Tibial artery (tissue), 4 donors: Measurements from ENCODE around the gene TCF15.

ENCODE experiments used
- DNase-seq, 2 donors: peaks; one replicate each; pipeline ENCODE4 v3.0.0-alpha.2; 2019
- H3K27ac ChIP-seq, 2 donors: fragments of 200-600 bp; sonication (generic) in 1 of 2; 1 replicate in 1 of 2; 2 replicates in 1 of 2; pipeline ENCODE4 v1.5.1; 2018 to 2019; ENCODE audit warnings: mild to moderate bottlenecking in 1 of 2
- H3K27me3 ChIP-seq, 2 donors: fragments of 200-600 bp; sonication (generic) in 1 of 2; one replicate each; pipeline versions ENCODE4 v1.5.1 to v1.6.0; 2016 to 2019
- H3K36me3 ChIP-seq, 3 donors: fragments of 200-600 bp; sonication (generic) in 2 of 3; one replicate each; pipeline ENCODE4 v1.5.1; 2016 to 2019; ENCODE audit warnings: mild to moderate bottlenecking in 2 of 3
- H3K4me1 ChIP-seq, 4 donors: fragments of 200-600 bp; sonication (generic) in 2 of 4; 1 replicate in 3 of 4; 2 replicates in 1 of 4; pipeline ENCODE4 v1.5.1; 2016 to 2019
- H3K4me3 ChIP-seq, 2 donors: fragments of 200-600 bp; sonication (generic) in 1 of 2; 1 replicate in 1 of 2; 2 replicates in 1 of 2; pipeline ENCODE4 v1.5.1; 2018 to 2019; ENCODE audit warnings: mild to moderate bottlenecking in 2 of 2
- H3K9me3 ChIP-seq, 3 donors: fragments of 200-600 bp; sonication (generic) in 1 of 3; one replicate each; pipeline ENCODE4 v1.5.1; 2016 to 2019
- CTCF ChIP-seq, 2 experiments: fragments of 200-600 bp in 1 of 2; fragments of 450-650 bp in 1 of 2; IDR thresholded peaks; one replicate each; pipeline ENCODE4 v1.5.1; 2017 to 2019; ENCODE audit warnings: antibody characterized with exemption in 2 of 2, mild to moderate bottlenecking in 1 of 2, moderate library complexity in 1 of 2
- intact Hi-C: fragments of 100-400 bp; cut with DNase I; formaldehyde crosslinking; loops from one replicate; pipeline ENCODE4 v1.15.0; 2023; ENCODE audit warnings: low total_unique reads

TCF15 gene

GRCh38 chr20:631101-631500 lies 21.0 kb upstream of the TCF15 start:
- Histone ChIP-seq H3K36me3 (no peaks in the 10 kb centered on the region), H3K27me3 (peaks cover 0 to 30% of the 10 kb centered on the region in 2 donors), H3K4me1 (no peaks in the 10 kb centered on the region), H3K27ac (no peak overlapping the region), H3K4me3 (no peak overlapping the region), H3K9me3 (no peaks in the 10 kb centered on the region)
- no peak for DNase-seq
- intact Hi-C loops, result no loop called here
- TF ChIP-seq CTCF (IDR thresholded peaks at IDR 0.05), result no peak

GRCh38 chr20:626579-626978 lies 16.5 kb upstream of the TCF15 start:
- no peaks in the 10 kb centered on the region for H3K4me1 ChIP-seq
- no peak overlapping the region for H3K27ac ChIP-seq
- TF ChIP-seq CTCF (IDR thresholded peaks at IDR 0.05), result no peak
- peaks cover 0 to 15% of the 10 kb centered on the region in 2 donors for H3K27me3 ChIP-seq
- H3K4me3 ChIP-seq, result no peak overlapping the region
- H3K36me3 ChIP-seq, result no peaks in the 10 kb centered on the region
- no peaks in the 10 kb centered on the region for H3K9me3 ChIP-seq
- no peak for DNase-seq
- intact Hi-C loops, result no loop called here

GRCh38 chr20:625360-625932 lies 15.3 kb upstream of the TCF15 start:
- Histone ChIP-seq H3K4me1 (no peaks in the 10 kb centered on the region), H3K9me3 (no peaks in the 10 kb centered on the region), H3K36me3 (no peaks in the 10 kb centered on the region), H3K27me3 (peaks cover 0 to 25% of the 10 kb centered on the region in 2 donors), H3K27ac (no peak overlapping the region), H3K4me3 (no peak overlapping the region)
- no peak for DNase-seq
- intact Hi-C loops, result no loop called here
- no peak for TF ChIP-seq CTCF (IDR thresholded peaks at IDR 0.05)

- Histone ChIP-seq H3K4me3 (no peak overlapping the region), H3K36me3 (no peaks in the 10 kb centered on the region), H3K27ac (no peak overlapping the region), H3K4me1 (no peaks in the 10 kb centered on the region), H3K27me3 (peaks cover 0 to 34% of the 10 kb centered on the region in 2 donors), H3K9me3 (no peaks in the 10 kb centered on the region)
- TF ChIP-seq CTCF (IDR thresholded peaks at IDR 0.05), result no peak
- intact Hi-C loops, result no loop called here
- no peak for DNase-seq
Observed at GRCh38 chr20:623704-624103, 13.6 kb upstream of the TCF15 start.

- intact Hi-C loops, result no loop called here
- no peak for TF ChIP-seq CTCF (IDR thresholded peaks at IDR 0.05)
- no peak overlapping the region for H3K27ac ChIP-seq
- H3K9me3 ChIP-seq, result peaks cover 0 to 6% (median 5%) of the 10 kb centered on the region in 3 donors
- peaks cover 0 to 34% of the 10 kb centered on the region in 2 donors for H3K27me3 ChIP-seq
- no peaks in the 10 kb centered on the region for H3K36me3 ChIP-seq
- no peaks in the 10 kb centered on the region for H3K4me1 ChIP-seq
- DNase-seq, result no peak
- no peak overlapping the region for H3K4me3 ChIP-seq
Observed at GRCh38 chr20:623021-623420, 12.9 kb upstream of the TCF15 start.

GRCh38 chr20:622161-622560 lies 12.1 kb upstream of the TCF15 start:
- DNase-seq, result no peak

More at GRCh38 chr20:622161-622560, 12.1 kb upstream of the TCF15 start:
- H3K27me3 ChIP-seq, result peaks cover 0 to 36% of the 10 kb centered on the region in 2 donors
- H3K27ac ChIP-seq, result no peak overlapping the region
- no peaks in the 10 kb centered on the region for H3K4me1 ChIP-seq
- TF ChIP-seq CTCF (IDR thresholded peaks at IDR 0.05), result no peak
- H3K36me3 ChIP-seq, result no peaks in the 10 kb centered on the region
- intact Hi-C loops, result no loop called here
- peaks cover 0 to 13% (median 6%) of the 10 kb centered on the region in 3 donors for H3K9me3 ChIP-seq
- H3K4me3 ChIP-seq, result no peak overlapping the region
